Measurements from ENCODE around the gene PLXND1. TPM values are rescaled to one million over a fixed set of nuclear protein-coding genes. Genes with fewer than 3 reads are reported as not detected.

PLXND1 gene
- total RNA-seq, 3 donors from 2014 or later (not counting 1 experiment from before 2014, with no cell fraction given): 135 to 214 (median 189) TPM

DNA sequence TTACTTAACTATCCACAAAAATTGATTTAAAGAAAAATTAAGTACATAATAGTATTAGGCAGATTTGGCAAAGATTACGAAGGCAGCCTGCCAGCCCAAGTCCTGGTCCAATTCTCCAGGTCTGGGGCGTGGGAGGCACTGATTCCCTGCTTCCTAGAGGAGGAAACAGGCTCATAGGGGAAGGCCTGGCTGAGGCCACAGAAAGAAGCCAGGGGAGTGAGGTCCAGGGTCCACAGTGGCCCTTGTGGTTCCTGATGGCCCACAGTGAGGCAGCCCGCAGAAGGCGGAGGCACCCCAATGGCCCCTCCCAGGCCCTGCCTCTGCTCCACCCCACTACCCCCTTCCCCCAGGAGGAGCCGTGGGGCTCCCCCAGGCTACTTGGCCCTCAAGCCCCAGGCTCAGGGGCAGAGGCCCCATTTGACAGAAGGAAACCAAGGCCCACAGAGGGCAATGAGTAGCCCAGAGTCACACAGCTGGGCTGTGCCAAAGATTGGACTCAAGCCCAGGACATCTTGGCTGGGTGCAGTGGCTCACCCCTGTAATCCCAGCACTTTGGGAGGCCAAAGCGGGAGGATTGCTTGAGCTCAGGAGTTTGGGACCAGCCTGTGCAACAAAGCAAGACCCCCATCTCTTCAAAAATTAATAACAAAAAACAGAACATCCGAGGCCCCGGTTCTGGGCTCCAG, 42.5 kb downstream of the PLXND1 start:
- Mint-ChIP-seq H3K27ac (no peak overlapping the region), H3K4me3 (no peak overlapping the region), H3K4me1 (peaks cover 35 to 46% of the 10 kb centered on the region in 2 donors), H3K27me3 (ENCODE audit: low read depth in 2 of 2) (peaks cover 0 to 3% of the 10 kb centered on the region in 2 donors), H3K36me3 (no peaks in the 10 kb centered on the region), H3K9me3 (no peaks in the 10 kb centered on the region)
- no peaks in the 10 kb centered on the region for H3K9me3 ChIP-seq (ENCODE audit: control insufficient read depth, insufficient read depth, low read length)
- H3K27ac ChIP-seq (ENCODE audit: low read length): no peak overlapping the region
- TF ChIP-seq, protein P1, sequence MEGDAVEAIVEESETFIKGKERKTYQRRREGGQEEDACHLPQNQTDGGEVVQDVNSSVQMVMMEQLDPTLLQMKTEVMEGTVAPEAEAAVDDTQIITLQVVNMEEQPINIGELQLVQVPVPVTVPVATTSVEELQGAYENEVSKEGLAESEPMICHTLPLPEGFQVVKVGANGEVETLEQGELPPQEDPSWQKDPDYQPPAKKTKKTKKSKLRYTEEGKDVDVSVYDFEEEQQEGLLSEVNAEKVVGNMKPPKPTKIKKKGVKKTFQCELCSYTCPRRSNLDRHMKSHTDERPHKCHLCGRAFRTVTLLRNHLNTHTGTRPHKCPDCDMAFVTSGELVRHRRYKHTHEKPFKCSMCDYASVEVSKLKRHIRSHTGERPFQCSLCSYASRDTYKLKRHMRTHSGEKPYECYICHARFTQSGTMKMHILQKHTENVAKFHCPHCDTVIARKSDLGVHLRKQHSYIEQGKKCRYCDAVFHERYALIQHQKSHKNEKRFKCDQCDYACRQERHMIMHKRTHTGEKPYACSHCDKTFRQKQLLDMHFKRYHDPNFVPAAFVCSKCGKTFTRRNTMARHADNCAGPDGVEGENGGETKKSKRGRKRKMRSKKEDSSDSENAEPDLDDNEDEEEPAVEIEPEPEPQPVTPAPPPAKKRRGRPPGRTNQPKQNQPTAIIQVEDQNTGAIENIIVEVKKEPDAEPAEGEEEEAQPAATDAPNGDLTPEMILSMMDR (IDR thresholded peaks at IDR 0.05): no peak
- DNase-seq: no peak
- H3K27me3 ChIP-seq (ENCODE audit: control insufficient read depth, insufficient read depth, low read length): no peaks in the 10 kb centered on the region
- no peak for ATAC-seq
- H3K36me3 ChIP-seq (ENCODE audit: control insufficient read depth, insufficient read depth, low read length): peaks cover 8% of the 10 kb centered on the region
- 90% methylated on average over 8 of the region's 8 CpGs for WGBS (ENCODE audit: insufficient coverage)
- intact Hi-C loops (cut with micrococcal nuclease): no loop called here
- peaks cover 44% of the 10 kb centered on the region for H3K4me1 ChIP-seq (ENCODE audit: control insufficient read depth, insufficient read depth, low read length)
- H3K4me3 ChIP-seq (ENCODE audit: low read length): no peak overlapping the region

DNA sequence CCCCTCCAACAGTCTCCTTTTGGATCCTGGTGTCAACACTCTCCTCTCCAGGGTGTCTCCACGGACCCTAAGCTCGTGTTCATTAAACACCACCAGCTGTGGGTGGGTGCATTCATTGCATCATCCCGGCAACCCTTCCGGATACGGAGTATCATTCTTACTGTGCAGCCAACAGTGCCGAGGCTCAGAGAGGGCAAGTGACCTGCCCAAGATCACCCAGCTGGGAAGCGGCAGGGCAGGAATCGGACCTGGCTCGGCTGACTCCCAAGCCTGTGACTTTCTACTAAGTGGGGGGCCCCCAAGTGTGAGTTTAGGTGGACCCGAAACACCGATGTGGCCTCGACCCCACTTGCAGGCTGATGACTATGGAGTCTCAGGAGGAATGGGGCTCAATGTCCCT, 43.1 kb downstream of the PLXND1 start:
- Mint-ChIP-seq H3K36me3 (no peaks in the 10 kb centered on the region), H3K9me3 (no peaks in the 10 kb centered on the region), H3K4me3 (no peak overlapping the region), H3K4me1 (peaks cover 30 to 46% of the 10 kb centered on the region in 2 donors), H3K27ac (no peak overlapping the region), H3K27me3 (ENCODE audit: low read depth in 2 of 2) (peaks cover 0 to 3% of the 10 kb centered on the region in 2 donors)
- DNase-seq (no peak), ATAC-seq (no peak)
- no peak overlapping the region for H3K27ac ChIP-seq (ENCODE audit: low read length)
- peaks cover 8% of the 10 kb centered on the region for H3K36me3 ChIP-seq (ENCODE audit: control insufficient read depth, insufficient read depth, low read length)
- peaks cover 45% of the 10 kb centered on the region for H3K4me1 ChIP-seq (ENCODE audit: control insufficient read depth, insufficient read depth, low read length)
- no peaks in the 10 kb centered on the region for H3K9me3 ChIP-seq (ENCODE audit: control insufficient read depth, insufficient read depth, low read length)
- intact Hi-C loops (cut with micrococcal nuclease): no loop called here
- WGBS (ENCODE audit: insufficient coverage): 97% methylated on average over 12 of the region's 12 CpGs
- H3K27me3 ChIP-seq (ENCODE audit: control insufficient read depth, insufficient read depth, low read length): no peaks in the 10 kb centered on the region
- TF ChIP-seq, protein P1 (IDR thresholded peaks at IDR 0.05): no peak
- H3K4me3 ChIP-seq (ENCODE audit: low read length): no peak overlapping the region

DNA sequence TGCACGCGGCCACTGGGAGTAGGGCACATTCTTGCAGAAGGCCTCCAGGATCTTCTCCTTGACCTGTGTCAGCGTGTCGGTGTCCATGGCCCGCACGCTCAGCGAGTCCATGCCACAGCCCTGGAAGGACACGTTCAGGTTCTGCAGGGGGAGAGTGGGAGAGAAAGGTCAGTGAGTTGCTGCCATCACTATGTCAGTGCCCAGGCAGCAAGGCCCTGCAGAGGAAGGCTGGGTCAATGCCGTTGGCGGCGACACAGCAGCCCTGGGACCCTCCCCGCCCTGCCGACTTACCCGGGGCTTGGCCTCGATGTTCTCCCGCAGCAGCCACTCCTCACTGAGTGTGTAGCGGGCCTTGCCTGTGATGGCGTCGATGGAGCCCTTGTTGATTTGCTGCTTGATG, 43.7 kb downstream of the PLXND1 start:
- intact Hi-C loops (cut with micrococcal nuclease): no loop called here
- Mint-ChIP-seq H3K27me3 (ENCODE audit: low read depth in 2 of 2) (peaks cover 0 to 3% of the 10 kb centered on the region in 2 donors), H3K27ac (no peak overlapping the region), H3K4me1 (peaks cover 30 to 46% of the 10 kb centered on the region in 2 donors), H3K9me3 (no peaks in the 10 kb centered on the region), H3K36me3 (no peaks in the 10 kb centered on the region), H3K4me3 (no peak overlapping the region)
- Histone ChIP-seq H3K4me3 (ENCODE audit: low read length) (no peak overlapping the region), H3K36me3 (ENCODE audit: control insufficient read depth, insufficient read depth, low read length) (peaks cover 8% of the 10 kb centered on the region), H3K9me3 (ENCODE audit: control insufficient read depth, insufficient read depth, low read length) (no peaks in the 10 kb centered on the region), H3K27me3 (ENCODE audit: control insufficient read depth, insufficient read depth, low read length) (no peaks in the 10 kb centered on the region), H3K4me1 (ENCODE audit: control insufficient read depth, insufficient read depth, low read length) (peaks cover 47% of the 10 kb centered on the region), H3K27ac (ENCODE audit: low read length) (no peak overlapping the region)
- WGBS (ENCODE audit: insufficient coverage): 98% methylated on average over 19 of the region's 19 CpGs
- TF ChIP-seq, protein P1 (IDR thresholded peaks at IDR 0.05): no peak
- DNase-seq (no peak), ATAC-seq (no peak)
